ENCODE measurements around the gene STK40.
A peak's percentile ranks its signal among the peaks of the same experiment; 100 is the strongest.

Gene STK40, protein sequence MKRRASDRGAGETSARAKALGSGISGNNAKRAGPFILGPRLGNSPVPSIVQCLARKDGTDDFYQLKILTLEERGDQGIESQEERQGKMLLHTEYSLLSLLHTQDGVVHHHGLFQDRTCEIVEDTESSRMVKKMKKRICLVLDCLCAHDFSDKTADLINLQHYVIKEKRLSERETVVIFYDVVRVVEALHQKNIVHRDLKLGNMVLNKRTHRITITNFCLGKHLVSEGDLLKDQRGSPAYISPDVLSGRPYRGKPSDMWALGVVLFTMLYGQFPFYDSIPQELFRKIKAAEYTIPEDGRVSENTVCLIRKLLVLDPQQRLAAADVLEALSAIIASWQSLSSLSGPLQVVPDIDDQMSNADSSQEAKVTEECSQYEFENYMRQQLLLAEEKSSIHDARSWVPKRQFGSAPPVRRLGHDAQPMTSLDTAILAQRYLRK

DNA sequence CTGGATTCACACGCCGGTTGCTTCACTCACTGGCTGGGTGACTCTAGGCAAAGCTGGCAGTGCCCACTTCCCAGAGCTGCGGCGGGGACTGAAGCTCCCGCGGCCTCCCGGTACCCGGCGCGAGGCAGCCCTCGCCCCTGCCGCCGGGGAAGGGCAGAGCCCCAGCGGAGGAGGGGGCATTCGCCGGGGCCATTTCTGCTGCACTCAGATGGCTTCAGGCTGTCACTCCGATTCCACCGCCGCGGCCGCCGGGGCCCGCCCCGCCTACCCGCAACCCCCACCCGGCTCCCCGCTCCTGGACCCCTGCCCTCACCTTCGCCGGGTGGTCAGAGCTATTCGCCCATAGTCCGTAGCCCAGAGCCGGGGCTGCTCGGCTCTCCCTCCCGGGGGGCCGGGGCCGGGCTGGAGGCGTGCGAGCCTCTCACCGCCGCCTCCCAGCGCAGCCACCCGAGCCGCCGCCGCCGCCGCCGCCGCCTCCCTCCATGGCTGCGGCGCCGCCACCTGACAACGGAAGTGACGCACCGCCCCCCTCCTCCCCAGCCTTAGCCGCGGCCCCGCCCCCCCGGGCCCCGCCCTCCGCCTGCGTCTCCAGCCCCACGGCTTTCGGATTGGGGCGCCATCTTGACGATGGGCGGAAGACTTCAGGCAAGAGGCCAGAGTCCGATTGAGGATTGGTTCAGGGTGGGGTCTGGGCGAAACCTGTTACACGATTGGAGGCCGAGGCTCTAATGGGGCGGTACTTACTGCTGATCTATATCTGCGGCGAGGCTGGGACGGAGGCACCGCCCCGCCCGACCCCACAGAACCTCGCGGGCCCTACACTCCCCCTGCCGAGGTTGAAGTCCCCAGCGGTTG is at the start of gene STK40:
Gene STK40, minus strand, starts transcription at position 515 of the 855 bp plus-strand sequence. CDS start 24,592 bp downstream, outside the sequence.
- peak; percentile 97 for DNase-seq

DNA sequence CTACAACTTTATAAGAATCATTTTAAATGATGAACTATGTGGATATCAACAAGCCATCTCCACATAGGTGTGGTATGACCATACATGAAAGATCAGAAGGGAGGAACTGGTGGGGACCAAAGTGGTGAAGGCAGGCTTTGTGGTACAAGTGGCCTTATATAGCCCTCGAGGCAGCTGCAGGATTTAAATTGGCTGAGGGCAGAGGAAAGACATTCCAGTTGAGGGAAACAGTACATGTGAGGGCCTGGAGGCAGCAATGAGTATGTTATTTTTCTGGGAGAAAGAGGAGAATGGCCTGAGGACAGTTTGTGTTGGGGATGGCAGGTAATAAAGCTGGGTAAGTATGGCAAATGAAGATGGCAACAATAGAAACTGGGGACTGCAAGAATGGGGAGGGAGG is 47.4 kb upstream of the STK40 start:
- no peak for DNase-seq

DNA sequence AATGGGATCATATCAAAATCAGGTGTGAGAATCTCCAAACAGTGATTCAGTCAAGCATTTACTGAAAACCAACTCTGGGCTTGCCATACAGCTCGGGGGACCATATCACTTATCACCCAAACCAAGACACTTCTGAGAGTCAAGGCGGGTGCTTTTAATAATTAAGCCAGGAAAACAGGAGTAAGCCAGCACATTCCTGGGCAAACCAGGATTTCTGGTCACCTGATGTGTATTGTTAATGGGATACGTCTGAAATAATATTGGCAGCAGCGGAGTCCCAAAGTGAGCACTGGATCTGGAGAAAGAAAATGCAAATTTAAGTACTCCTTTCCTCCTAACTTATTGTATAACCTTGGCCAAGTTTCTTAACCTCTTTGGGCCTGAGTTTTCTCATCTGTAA is 46.9 kb upstream of the STK40 start:
- DNase-seq, result no peak

DNA sequence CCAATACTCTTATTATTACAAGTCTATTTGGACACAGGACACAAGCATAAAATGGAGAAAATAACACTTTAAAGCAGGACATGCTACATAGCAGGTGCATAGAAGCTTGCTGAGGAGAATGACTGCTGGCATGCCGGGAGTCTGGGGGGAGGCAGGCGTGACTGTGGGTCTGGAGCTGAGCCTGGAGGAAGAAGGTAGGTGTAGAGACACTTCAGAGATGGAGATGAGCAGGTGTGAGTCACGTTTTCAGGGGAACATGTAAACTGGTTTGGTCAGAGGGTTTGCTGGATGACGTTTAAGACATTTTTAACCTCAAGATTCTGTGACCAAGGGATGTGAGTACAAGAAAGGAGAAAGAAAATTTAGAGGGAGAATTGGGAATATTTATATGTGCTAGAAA is 40.1 kb upstream of the STK40 start:
- DNase-seq, result no peak

DNA sequence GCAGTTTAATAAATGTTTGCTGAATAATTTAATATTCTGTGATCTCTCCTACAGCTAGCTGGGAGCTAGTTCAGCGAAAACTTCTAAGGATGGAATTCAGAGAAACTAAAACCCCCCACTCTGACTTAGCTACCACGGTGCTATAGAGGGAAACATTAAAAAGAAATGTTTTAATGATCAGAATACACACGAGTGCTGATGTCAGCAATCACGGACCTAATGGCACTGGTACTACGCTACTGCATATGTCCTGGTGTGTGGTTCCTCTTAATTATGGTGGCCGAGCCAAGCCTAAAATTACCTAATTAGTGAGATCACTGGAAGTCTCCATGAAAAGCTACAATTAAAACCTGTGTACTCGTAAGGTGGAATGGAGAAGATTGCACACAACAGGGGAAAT is 35.9 kb upstream of the STK40 start:
- DNase-seq, result no peak

DNA sequence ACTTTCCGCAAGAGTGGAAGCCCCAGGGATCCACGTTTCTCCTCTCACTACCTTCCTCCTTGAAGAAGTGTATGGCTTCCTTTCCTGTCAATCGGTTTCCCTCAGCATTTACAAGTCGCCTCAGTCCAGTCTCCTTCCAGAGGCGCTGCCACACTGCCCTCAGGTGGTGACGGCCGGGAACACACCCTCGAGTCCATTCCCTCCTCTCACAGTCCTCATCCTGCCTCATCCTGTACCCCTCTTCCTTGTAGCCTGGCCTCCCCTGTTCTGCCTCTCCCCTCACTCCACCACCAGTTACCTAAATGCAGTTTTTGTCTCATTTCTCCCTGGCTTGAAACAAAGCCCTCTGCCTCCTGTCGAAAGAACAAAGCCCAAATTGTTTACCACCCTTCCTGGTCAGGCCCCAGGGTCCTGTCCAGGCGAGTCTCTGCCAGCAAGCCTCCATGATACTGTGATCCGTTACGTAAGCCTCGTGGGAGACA is 35.2 kb upstream of the STK40 start:
- DNase-seq, result peak; percentile 87

DNA sequence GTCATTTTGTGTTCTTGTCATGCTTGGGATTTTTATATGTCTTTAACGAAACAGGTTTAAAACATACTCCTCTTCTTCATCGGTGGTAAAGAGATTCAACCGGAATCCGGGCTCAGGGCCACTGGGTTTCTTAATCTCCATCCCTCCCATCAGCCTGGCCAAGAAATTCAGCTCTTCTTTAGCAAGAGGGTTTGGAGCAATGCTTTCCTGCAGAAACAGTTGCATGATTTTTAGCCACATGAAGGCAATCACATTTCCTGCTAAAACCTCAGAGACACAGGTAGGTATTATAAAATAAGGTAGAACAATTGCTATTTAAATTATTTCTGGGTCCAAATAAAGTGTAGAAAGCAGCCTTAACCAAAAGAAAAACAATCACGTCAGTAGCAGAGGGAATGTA is 34.7 kb upstream of the STK40 start:
- DNase-seq, result no peak

DNA sequence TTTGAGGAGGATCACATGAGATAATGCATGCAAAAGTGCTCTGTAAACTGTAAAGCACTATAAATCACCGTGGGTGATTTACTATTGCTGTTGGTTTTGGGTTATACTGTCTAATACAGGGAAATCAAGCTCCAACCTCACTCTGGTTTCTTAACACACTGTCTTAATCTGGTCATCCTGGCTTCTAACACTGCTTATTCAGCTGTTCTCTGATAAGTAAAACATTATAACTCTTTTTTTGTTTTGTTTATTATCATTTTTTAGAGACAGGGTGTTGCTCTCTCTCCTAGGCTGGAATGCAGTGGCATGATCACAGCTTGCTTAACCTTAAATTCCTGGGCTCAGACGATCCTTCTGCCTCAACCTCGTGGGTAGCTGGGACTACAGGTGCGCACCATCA is 33.8 kb upstream of the STK40 start:
- DNase-seq, result no peak

DNA sequence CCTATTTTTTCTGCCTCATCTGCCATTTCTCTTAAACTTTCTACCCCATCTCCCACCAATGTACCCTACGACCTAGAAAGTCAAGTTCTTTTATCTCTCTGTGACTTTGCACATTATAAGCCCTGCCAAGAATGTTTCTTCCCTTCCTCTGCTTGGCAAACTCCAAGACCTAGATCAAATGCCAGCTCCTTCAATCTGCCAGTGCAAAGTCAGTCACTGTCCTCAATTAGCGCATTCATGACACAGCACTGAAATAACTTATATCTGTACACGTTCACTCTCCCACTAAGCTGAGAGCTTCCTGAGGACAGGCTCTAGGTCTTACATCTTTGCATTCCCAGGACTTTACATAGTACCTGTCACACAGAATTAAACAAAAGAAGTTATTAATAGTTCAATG is 33.4 kb upstream of the STK40 start:
- no peak for DNase-seq

DNA sequence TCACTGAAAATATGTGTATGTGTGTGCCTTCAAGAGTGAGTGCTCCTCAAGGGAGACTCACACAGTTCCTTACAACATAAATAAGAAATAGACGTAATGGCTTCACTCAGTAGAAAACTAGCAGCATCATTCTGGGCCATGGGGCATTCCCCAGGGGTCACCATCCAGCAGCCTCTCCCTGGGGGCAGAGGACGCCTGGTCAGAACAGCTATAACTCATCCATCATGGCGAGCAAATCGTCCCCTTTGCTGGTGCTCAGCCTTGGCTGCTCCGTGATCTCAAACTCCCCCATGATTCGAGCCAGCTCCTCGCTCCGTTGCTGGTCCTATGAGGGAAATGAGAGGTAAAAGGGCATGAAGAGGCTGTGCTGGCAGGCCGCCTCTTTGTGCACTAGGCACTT is 32.2 kb upstream of the STK40 start:
- no peak for DNase-seq

DNA sequence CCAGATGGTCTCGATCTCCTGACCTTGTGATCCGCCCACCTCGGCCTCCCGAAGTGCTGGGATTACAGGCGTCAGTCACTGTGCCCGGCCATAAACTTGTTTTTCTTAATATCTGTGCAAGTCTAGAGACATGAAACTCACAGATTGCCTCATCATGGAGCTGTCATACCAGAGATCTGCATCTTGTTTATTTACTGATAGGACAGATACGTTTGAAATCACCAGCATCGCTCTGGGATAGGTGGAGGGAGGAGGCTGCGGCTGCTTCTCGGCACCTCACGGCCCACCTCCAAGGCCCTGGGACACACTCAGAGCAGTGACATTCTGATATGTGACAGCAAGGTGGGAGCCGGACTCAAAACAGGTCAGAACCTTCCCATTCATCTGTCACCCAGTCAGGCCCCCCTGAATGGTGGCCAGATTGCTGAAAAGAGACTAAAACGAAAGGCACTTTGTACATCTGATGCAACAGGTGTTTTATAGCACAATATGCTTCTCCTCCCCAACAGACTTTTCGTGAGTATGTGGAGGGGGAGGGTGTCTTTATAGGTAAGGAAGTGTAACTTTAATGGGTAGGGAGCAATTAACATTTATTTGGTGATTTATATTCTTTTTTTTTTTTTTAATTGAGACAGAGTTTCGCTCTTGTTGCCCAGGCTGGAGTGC is 30.1 kb upstream of the STK40 start:
- DNase-seq, result no peak

DNA sequence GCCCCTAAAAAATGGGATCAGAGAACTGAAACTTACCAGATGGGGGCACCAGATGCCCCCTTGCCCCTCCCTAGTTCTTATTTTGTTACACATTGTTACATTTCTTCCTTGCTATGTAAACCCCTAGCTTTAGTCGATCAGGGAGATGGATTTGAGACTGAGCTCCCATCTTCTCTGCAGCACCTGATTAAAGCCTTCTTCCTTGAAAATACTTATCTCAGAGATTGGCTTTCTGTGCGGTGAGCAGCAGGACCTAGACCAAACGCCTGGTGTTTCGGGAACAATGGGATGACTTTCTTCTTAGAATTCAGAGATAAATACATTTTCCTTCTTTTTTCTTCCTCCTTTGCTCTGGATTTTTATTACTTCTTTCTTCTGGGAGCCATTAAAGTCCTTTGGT is 28.7 kb upstream of the STK40 start:
- DNase-seq, result no peak

DNA sequence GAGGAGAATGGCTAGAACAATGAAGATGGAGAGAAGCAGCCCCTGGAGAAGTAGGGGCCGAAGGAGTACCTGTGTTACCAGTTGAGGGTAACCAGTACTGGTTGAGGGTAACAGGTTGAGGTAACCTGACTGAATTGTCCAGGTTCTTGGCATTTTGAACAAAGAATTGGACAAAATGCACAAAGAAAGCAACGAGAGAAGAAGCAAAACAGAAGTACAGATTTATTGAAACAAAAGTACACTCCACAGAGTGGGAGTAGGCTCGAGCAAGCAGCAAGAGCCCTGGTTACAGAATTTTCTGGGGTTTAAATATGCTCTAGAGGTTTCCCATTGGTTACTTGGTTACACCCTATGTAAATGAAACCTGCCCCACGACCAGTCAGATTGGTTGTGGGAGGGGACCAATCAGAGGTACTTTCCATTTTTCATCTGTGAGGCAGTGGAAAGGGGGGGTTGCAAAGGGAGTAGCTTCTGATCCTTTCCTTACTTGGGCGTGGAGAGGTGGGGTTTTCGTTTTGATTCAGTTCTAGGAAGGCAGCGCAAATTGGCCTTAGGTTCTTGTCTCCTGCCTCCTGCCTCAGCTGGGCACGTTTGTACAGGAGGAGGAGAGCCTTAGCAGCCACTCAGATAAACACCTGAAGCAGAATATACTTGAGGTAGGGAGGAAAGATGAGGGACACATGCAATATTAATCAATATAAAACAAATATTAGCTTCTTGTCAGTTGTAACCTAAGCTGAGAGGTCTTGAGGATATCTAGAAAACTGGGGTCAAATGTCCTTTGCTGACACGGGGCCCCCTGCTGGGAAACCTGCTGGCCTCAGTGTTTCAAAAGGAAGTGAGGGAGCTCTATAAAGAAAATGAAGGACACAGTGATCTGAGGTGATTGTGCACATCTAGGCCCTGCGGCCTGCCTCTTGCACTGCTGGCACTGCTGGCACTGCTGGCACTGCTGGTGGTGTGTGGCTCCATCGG is 26.2 kb upstream of the STK40 start:
- no peak for DNase-seq

DNA sequence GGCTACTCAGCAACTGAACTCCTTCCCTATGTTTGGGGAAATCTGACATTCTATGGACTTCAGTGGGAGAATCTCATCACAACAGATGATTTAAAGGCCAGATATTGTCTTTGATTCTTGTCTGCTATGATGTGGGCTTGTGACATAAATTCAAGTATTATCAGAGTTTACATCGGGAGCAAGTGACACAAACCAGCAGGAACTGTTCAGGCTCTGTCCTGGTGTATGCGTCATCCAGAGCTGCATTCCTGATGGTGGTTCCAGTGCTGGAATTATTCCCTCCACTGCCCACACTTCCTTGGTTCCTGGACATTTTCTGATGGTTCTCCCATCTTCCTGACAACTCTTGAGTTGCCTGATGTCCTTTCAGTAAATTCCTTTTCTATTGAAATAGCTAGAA is 22.8 kb upstream of the STK40 start:
- DNase-seq, result no peak

DNA sequence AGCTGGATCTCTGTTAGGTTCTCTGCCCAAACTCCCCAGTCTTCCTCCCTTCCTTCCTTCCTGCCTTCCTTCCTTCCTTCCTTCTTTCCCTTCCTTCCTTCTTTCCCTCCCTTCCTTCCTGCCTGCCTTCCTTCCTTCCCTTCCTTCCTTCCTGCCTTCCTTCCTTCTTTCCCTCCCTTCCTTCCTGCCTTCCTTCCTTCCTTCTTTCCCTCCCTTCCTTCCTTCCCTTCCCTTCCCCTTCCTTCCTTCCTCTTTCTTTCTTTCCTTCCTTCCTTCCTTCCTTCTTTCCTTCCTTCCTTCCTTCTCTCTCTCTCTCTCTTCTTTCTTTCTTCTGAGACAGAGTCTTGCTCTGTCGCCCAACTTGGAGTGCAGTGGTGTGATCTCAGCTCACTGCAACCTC is 20.7 kb upstream of the STK40 start:
- no peak for DNase-seq

DNA sequence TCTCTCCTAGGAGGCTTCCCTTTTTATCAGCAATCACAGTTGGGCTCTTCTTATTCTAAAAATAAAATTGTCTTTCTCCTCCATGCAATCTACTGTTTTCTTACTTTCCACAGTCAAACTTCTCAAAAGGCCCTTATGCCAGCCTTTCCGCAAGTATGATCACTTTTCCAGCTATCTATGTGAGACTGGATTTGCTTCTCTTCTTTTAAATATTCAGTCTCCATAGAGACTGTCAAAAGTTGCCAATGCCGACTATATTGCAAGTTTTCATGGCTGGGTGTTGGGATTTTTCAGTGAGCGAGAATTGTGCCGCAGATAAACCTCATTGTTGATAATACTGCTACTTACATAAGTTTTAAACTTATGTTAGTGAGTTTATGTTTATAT is 16.8 kb upstream of the STK40 start:
- no peak for DNase-seq

DNA sequence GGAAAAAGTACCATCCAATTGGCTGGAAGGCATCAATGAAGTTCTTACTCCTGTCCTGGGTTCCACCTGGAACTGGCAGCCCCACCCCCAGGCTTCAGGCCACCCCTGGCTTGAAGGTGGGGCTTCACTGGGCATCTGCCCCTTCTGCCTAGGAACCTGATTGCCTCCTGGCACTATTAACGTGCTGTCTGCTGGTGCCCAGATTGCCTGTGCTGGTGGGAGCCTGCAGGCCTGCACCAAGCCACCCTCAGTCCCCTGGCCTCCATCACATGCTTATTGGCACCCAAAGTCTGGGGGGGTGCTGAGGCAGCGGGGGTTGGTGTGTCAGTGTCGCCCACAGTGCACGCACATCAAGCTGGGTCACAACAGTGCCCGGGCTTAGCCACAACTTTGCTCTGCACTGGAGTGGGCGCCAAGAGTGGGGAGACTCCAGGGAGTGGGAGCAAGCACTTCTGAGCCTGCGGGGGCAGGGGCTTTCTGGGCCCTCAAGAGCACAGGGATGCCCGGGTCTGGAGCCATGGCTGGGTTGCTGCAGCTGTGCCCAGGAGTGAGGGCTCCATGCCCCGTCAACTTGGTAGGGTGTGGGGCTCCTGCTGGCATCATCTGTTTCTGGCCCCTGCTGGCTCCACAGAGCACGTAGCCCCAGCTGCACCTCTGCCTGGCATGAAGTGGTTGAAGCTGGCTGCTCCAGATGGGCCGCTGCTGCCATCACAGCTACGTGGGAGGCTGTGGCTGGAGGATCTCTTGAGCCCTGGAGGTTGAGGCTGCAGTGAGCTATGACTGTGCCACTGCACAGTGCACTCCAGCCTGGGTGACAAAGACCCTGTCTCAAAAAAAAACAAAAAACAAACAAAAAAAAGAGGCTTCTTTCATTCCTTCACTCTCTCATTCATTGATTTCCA is 16.1 kb upstream of the STK40 start:
- no peak for DNase-seq

DNA sequence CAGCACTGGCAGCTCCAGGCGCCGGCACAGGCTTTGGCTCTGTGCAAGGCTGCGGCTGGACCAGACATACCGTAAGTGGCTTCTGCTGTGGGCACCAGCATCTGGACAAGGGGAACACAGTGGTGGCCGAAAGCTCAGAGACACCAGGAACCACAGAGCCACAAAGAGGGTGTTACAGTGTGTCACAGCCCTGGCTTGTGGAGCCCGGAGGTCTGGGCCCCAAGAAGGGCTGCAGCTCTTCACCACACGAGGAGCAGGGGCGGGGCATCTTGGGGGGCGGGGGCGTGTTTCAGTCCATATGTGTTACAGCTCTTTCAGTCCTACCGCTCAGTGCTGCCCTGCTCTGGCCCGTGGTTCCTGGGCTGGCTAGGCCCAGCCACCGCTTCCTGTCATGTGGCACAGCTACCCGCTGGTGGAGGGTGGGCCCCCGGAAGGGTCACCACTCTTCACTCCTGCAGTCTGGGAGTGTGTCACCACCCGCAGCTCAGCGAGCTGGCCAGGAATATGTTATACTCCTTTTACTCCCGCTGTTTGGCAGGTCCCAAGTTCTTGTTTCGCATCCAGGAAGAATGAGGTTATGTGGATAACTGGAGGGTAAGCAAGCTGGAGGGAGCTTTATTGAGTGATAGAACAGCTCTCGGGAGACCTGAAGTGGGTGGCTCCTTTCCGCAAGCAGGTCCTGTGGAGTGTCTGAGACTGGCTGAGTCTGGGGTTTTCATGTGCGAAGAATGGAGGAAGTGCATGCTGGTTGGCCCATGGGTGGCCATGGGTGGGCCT is 15.3 kb upstream of the STK40 start:
- DNase-seq, result peak; percentile 16

DNA sequence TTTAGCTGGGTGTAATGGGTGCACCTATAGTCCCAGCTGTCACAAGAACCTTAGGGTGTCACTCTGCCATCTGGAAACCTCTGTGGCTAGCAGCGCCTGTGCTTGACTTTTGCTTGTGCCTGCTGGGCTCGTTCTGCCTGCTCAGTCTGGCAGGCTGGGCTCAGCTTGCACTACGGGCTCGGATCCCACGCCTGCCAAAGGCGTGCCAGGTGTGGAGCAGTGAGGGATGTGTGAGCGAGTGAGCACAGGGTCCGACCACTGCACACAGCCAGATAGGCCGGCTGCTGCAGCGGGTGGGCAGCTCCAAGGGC is 14.7 kb upstream of the STK40 start:
- no peak for DNase-seq

DNA sequence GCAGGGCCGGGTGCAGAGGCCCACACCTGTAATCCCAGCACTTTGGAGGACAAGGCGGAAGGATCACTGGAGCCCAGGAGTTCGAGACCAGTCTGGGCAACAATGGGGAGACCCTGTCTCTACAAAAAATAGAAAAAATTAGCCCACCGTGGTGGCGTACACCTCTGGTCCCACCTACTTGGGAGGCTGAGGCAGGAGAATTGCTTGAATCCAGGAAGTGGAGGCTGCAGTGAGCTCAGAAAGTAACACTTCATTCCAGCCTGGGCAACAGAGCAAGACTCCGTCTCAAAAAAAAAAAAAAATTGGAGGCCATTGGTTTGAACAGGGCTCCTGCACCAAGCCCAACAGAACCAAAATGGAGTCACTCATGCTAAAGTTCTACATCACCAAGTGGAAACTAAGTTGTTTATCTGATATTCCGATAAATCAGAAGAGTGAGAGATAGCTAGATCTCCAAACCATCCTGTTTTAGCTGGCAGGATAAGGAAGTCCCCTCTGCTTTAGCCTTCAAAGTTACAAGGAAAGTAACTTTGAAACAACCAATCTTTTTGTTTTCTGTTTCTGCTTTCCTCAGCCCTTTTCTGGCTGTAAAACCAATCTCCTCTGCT is 12.8 kb upstream of the STK40 start:
- DNase-seq, result no peak
